Natural killer cell (primary cell): ENCODE measurements around the gene MYO18B. TPM values are rescaled to one million over a fixed set of nuclear protein-coding genes. Genes with fewer than 3 reads are reported as not detected.

Experiments
- ATAC-seq, 3 donors: fragments of 150-1000 bp in 2 of 3; fragments of 200-7000 bp in 1 of 3; cut with Tn5 transposase; 1 replicate in 1 of 3; 2 replicates in 2 of 3; pipeline ENCODE4 v1.10.0; 2021; ENCODE audit warnings: mild to moderate bottlenecking in 2 of 3, moderate library complexity in 2 of 3
- DNase-seq, 2 donors: peaks; one replicate each; pipeline versions ENCODE4 v3.0.0 to v3.0.0-alpha.2; 2013 to 2021; ENCODE audit warnings: mixed read lengths in 1 of 2
- H3K27ac ChIP-seq: one replicate; pipeline ENCODE4 v1.5.1; 2013; ENCODE audit warnings: mild to moderate bottlenecking, low read length
- H3K27me3 ChIP-seq: one replicate; pipeline ENCODE4 v1.6.1; 2013; ENCODE audit warnings: low read length; ENCODE audit not compliant: control insufficient read depth, insufficient read depth
- H3K36me3 ChIP-seq: one replicate; pipeline ENCODE4 v1.6.1; 2013; ENCODE audit warnings: low read length; ENCODE audit not compliant: control insufficient read depth, insufficient read depth
- H3K4me1 ChIP-seq: one replicate; pipeline ENCODE4 v1.6.1; 2013; ENCODE audit warnings: low read length; ENCODE audit not compliant: control insufficient read depth, insufficient read depth
- H3K4me3 ChIP-seq: one replicate; pipeline ENCODE4 v1.5.1; 2013; ENCODE audit warnings: low read length
- H3K9me3 ChIP-seq: one replicate; pipeline ENCODE4 v1.6.1; 2013; ENCODE audit warnings: low read length; ENCODE audit not compliant: control insufficient read depth, insufficient read depth
- H3K27ac Mint-ChIP-seq, 2 donors: one replicate each; pipeline ENCODE4 v1.8.0; 2022; ENCODE audit warnings: mild to moderate bottlenecking in 2 of 2, mixed read lengths in 2 of 2, moderate library complexity in 1 of 2
- H3K27me3 Mint-ChIP-seq, 2 donors: one replicate each; pipeline ENCODE4 v1.8.0; 2022; ENCODE audit warnings: low read depth in 2 of 2, mixed read lengths in 2 of 2
- H3K36me3 Mint-ChIP-seq: one replicate; pipeline ENCODE4 v1.8.0; 2022; ENCODE audit warnings: mixed read lengths
- H3K4me1 Mint-ChIP-seq, 2 donors: one replicate each; pipeline ENCODE4 v1.8.0; 2022; ENCODE audit warnings: mixed read lengths in 2 of 2
- H3K4me3 Mint-ChIP-seq: one replicate; pipeline ENCODE4 v1.8.0; 2022; ENCODE audit warnings: mild to moderate bottlenecking, moderate library complexity, mixed read lengths
- H3K9me3 Mint-ChIP-seq, 2 donors: one replicate each; pipeline ENCODE4 v1.8.0; 2022; ENCODE audit warnings: mixed read lengths in 2 of 2
- WGBS: methylation state at CpG from one replicate; pipeline ENCODE4 v1.1.7; 2013; ENCODE audit warnings: missing lambda C conversion rate; ENCODE audit not compliant: insufficient coverage; 5-methylcytosine and 5-hydroxymethylcytosine counted together
- intact Hi-C: fragments of 100-400 bp; cut with micrococcal nuclease; formaldehyde crosslinking; loops from one replicate; pipeline ENCODE4 v1.14.2; 2022
- total RNA-seq, 4 donors: library from RNA; stranded (reverse); fragments of 120-200 nt in 1 of 4; gene quantifications; one replicate each; pipeline versions ENCODE4 v1.2.3 to v1.2.4, GENCODE V29; 2013 to 2022
- TF ChIP-seq, protein P1 (sequence below): fragments of 200-600 bp; IDR thresholded peaks from one replicate; pipeline ENCODE4 v1.8.0; 2022; ENCODE audit warnings: antibody characterized with exemption

Gene MYO18B
- total RNA-seq, 3 donors from 2014 or later (not counting 1 experiment from before 2014, with no cell fraction given), result 0.07 to 0.14 (median 0.10) TPM

DNA sequence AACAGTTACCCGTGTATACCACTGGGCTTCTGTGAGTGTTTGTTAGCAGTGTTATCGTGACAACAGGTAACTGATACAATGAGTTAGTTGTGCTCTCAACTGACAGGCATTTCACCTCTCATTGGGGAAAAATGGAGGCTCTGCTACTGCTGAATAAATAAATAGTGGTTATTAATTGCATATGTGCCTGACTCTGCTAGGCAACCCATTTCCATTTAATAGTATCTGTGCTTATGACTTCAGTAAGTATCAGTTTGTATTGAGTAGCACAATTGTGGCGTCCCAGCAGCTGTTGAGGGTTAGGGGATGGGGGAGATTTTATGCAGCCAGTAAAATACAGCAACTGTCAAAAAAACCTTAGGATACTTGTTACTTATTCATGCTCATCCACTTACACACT, 303.9 kb downstream of the MYO18B start:
- WGBS, result 95% methylated on average over 2 of the region's 3 CpGs
- H3K27me3 Mint-ChIP-seq, result peaks cover 15 to 26% of the 10 kb centered on the region in 2 donors
- H3K4me1 Mint-ChIP-seq, result no peaks in the 10 kb centered on the region
- ATAC-seq, result no peak
- TF ChIP-seq, protein P1, sequence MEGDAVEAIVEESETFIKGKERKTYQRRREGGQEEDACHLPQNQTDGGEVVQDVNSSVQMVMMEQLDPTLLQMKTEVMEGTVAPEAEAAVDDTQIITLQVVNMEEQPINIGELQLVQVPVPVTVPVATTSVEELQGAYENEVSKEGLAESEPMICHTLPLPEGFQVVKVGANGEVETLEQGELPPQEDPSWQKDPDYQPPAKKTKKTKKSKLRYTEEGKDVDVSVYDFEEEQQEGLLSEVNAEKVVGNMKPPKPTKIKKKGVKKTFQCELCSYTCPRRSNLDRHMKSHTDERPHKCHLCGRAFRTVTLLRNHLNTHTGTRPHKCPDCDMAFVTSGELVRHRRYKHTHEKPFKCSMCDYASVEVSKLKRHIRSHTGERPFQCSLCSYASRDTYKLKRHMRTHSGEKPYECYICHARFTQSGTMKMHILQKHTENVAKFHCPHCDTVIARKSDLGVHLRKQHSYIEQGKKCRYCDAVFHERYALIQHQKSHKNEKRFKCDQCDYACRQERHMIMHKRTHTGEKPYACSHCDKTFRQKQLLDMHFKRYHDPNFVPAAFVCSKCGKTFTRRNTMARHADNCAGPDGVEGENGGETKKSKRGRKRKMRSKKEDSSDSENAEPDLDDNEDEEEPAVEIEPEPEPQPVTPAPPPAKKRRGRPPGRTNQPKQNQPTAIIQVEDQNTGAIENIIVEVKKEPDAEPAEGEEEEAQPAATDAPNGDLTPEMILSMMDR, result no peak
- DNase-seq, result no peak
- H3K4me3 Mint-ChIP-seq, result no peak overlapping the region
- no peaks in the 10 kb centered on the region for H3K9me3 Mint-ChIP-seq
- no peak overlapping the region for H3K27ac Mint-ChIP-seq
- H3K27me3 ChIP-seq, result no peaks in the 10 kb centered on the region
- no peaks in the 10 kb centered on the region for H3K4me1 ChIP-seq
- no peak overlapping the region for H3K27ac ChIP-seq
- no peaks in the 10 kb centered on the region for H3K9me3 ChIP-seq
- H3K4me3 ChIP-seq, result no peak overlapping the region
- intact Hi-C loops, result no loop called here
- no peaks in the 10 kb centered on the region for H3K36me3 Mint-ChIP-seq
- H3K36me3 ChIP-seq, result no peaks in the 10 kb centered on the region

DNA sequence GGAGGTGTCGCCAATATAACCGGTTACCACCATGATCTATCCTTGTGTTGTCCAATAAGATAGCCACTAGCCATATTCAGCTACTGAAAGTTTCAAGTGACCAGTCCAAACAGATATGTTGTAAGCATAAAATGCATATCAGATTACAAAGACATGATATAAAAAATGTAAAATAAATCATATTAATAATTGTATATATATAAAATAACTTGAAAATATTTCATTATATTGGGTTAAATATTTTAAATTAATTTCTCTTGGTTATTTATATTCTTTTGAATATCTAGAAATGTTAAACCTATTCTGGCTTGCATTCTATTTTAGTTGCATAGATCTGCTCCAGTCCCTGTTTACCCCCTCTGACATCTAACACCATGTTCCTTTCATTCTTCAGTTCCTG, 305.5 kb downstream of the MYO18B start:
- Mint-ChIP-seq H3K27me3 (peaks cover 19 to 32% of the 10 kb centered on the region in 2 donors), H3K9me3 (no peaks in the 10 kb centered on the region), H3K27ac (no peak overlapping the region), H3K4me1 (no peaks in the 10 kb centered on the region), H3K36me3 (no peaks in the 10 kb centered on the region), H3K4me3 (no peak overlapping the region)
- no peaks in the 10 kb centered on the region for H3K36me3 ChIP-seq
- ATAC-seq, result no peak
- no peaks in the 10 kb centered on the region for H3K27me3 ChIP-seq
- no peak overlapping the region for H3K4me3 ChIP-seq
- no peaks in the 10 kb centered on the region for H3K4me1 ChIP-seq
- 85% methylated on average over 2 of the region's 2 CpGs for WGBS
- H3K27ac ChIP-seq, result no peak overlapping the region
- H3K9me3 ChIP-seq, result no peaks in the 10 kb centered on the region
- intact Hi-C loops, result no loop called here
- no peak for DNase-seq
- TF ChIP-seq, protein P1, result no peak

DNA sequence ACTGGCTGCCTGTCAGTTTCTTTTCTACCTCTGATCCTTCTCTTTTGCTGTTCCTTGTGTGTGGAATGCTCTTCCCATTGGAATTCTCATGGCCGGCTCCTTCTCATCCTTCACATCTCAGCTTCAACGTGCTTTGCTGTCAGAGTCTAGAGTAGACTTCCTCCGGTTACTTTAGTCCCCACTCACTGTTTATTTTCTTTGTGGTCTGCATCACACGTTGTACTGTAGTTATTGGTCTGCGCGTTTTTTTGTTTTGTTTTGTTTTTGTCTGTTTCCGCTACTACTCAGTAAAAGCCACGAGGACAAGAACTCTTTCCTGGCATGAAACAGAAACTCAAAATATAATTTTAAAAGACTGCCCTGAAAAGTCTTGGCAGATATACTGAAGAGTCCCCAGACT, 305.9 kb downstream of the MYO18B start:
- 56% methylated on average over 5 of the region's 8 CpGs for WGBS
- no peaks in the 10 kb centered on the region for H3K4me1 Mint-ChIP-seq
- Histone ChIP-seq H3K9me3 (no peaks in the 10 kb centered on the region), H3K4me1 (no peaks in the 10 kb centered on the region), H3K4me3 (no peak overlapping the region), H3K27me3 (no peaks in the 10 kb centered on the region), H3K27ac (no peak overlapping the region), H3K36me3 (no peaks in the 10 kb centered on the region)
- intact Hi-C loops, result no loop called here
- no peaks in the 10 kb centered on the region for H3K9me3 Mint-ChIP-seq
- H3K4me3 Mint-ChIP-seq, result no peak overlapping the region
- TF ChIP-seq, protein P1, result no peak
- H3K27ac Mint-ChIP-seq, result no peak overlapping the region
- peaks cover 19 to 28% of the 10 kb centered on the region in 2 donors for H3K27me3 Mint-ChIP-seq
- no peak for DNase-seq
- no peaks in the 10 kb centered on the region for H3K36me3 Mint-ChIP-seq
- ATAC-seq, result no peak

DNA sequence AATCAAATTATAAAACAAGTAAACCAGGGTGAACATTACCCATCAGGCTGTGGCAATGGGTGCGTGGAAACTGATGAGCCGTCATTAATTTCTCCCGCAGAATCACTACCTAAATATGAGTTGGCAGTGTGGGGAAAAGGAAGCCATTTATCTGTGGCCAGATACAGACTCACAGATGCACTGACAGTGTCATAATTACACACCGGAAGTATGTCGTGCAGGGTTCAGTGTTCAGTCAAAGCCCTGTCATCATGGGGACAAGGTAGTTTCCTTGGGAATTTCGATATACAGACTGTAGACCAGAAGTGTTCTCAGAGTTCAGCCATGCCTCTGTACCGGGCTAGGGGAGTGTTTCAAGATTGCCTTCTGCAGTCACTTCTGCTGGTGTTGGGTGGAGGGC, 308.1 kb downstream of the MYO18B start:
- Mint-ChIP-seq H3K4me1 (no peaks in the 10 kb centered on the region), H3K9me3 (no peaks in the 10 kb centered on the region), H3K27me3 (peaks cover 18 to 27% of the 10 kb centered on the region in 2 donors), H3K27ac (no peak overlapping the region), H3K4me3 (no peak overlapping the region), H3K36me3 (no peaks in the 10 kb centered on the region)
- no peaks in the 10 kb centered on the region for H3K4me1 ChIP-seq
- H3K27me3 ChIP-seq, result no peaks in the 10 kb centered on the region
- H3K36me3 ChIP-seq, result no peaks in the 10 kb centered on the region
- TF ChIP-seq, protein P1, result no peak
- intact Hi-C loops, result no loop called here
- no peak overlapping the region for H3K4me3 ChIP-seq
- ATAC-seq, result no peak
- WGBS, result 81% methylated on average over 7 of the region's 7 CpGs
- DNase-seq, result no peak
- H3K27ac ChIP-seq, result no peak overlapping the region
- H3K9me3 ChIP-seq, result no peaks in the 10 kb centered on the region
